Measurements from ENCODE around the gene HS2ST1.

Gene HS2ST1

DNA sequence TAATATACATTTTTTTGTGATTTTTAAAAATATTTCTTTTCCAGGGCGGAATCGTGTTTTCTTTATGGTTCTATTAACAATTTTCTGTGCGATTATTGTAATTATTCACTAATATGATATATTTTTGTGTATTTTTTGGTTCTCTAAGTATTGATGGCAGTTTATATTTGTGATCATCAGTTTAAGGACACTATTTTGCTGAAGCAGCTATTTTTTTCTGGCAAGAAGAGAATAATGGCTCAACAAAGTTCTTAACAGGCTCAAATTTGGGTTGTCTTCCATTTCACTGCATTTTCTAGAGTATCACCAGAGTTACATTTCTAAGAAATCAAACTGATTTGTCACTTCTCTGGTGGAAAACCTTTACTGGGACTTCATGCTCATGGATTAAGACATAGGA lies 178.4 kb downstream of the HS2ST1 start:
- no peaks in the 10 kb centered on the region for H3K27me3 ChIP-seq (ENCODE audit: insufficient read depth, low read length)
- H3F3A ChIP-seq (ENCODE audit: insufficient read depth, low read length), result no peaks in the 10 kb centered on the region
- H3K79me2 ChIP-seq (ENCODE audit: insufficient read depth, low read length), result no peaks in the 10 kb centered on the region
- H3K36me3 ChIP-seq (ENCODE audit: insufficient read depth, low read length), result peaks cover 7% of the 10 kb centered on the region; the same call in 1 of the 2 replicates
- no peak overlapping the region for H3K27ac ChIP-seq (ENCODE audit: low read depth, low read length, poor library complexity, severe bottlenecking)
- H3K9ac ChIP-seq (ENCODE audit: low read length), result no peak overlapping the region
- H3K4me3 ChIP-seq (ENCODE audit: low read depth, low read length, poor library complexity, severe bottlenecking), result no peak overlapping the region
- H3K9me3 ChIP-seq (ENCODE audit: low read length), result no peaks in the 10 kb centered on the region
- H3K9me2 ChIP-seq (ENCODE audit: low read depth, low read length), result no peaks in the 10 kb centered on the region
- H3K4me2 ChIP-seq (ENCODE audit: low read length), result no peak overlapping the region
- H3K4me1 ChIP-seq (ENCODE audit: insufficient read depth, low read length, severe bottlenecking), result peaks cover 23% of the 10 kb centered on the region
- H4K20me1 ChIP-seq (ENCODE audit: insufficient read depth, low read length), result no peaks in the 10 kb centered on the region
- no peak overlapping the region for H2AFZ ChIP-seq (ENCODE audit: low read length)
- TF ChIP-seq, protein P1, sequence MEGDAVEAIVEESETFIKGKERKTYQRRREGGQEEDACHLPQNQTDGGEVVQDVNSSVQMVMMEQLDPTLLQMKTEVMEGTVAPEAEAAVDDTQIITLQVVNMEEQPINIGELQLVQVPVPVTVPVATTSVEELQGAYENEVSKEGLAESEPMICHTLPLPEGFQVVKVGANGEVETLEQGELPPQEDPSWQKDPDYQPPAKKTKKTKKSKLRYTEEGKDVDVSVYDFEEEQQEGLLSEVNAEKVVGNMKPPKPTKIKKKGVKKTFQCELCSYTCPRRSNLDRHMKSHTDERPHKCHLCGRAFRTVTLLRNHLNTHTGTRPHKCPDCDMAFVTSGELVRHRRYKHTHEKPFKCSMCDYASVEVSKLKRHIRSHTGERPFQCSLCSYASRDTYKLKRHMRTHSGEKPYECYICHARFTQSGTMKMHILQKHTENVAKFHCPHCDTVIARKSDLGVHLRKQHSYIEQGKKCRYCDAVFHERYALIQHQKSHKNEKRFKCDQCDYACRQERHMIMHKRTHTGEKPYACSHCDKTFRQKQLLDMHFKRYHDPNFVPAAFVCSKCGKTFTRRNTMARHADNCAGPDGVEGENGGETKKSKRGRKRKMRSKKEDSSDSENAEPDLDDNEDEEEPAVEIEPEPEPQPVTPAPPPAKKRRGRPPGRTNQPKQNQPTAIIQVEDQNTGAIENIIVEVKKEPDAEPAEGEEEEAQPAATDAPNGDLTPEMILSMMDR (IDR thresholded peaks at IDR 0.05; ENCODE audit: low read length), result no peak
- TF ChIP-seq EZH2 (IDR thresholded peaks at IDR 0.05; ENCODE audit: borderline replicate concordance, low read length), result no peak

DNA sequence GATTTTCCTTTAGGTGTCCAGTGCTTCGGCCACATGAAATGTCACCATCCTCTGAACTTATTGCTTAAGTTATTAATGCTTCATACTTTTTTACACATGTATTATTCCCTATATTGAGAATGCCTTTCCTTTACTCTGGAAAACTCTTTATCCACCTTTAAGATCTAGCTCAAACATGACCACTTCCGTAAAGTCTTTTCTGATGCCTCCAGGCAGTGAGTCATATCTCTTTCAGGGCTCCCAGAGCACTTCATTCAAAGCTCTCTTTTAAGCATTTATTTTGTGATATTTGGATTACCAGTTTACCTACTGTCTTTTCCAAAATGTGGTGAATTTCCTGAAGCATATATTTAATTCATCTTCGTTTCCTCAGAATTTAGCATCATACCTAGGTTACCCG lies 178.9 kb downstream of the HS2ST1 start:
- Histone ChIP-seq H3K36me3 (ENCODE audit: insufficient read depth, low read length) (peaks cover 5% of the 10 kb centered on the region; the same call in 1 of the 2 replicates), H3K4me3 (ENCODE audit: low read depth, low read length, poor library complexity, severe bottlenecking) (no peak overlapping the region)
- TF ChIP-seq EZH2 (IDR thresholded peaks at IDR 0.05; ENCODE audit: borderline replicate concordance, low read length), result no peak
- TF ChIP-seq, protein P1 (IDR thresholded peaks at IDR 0.05; ENCODE audit: low read length), result no peak

DNA sequence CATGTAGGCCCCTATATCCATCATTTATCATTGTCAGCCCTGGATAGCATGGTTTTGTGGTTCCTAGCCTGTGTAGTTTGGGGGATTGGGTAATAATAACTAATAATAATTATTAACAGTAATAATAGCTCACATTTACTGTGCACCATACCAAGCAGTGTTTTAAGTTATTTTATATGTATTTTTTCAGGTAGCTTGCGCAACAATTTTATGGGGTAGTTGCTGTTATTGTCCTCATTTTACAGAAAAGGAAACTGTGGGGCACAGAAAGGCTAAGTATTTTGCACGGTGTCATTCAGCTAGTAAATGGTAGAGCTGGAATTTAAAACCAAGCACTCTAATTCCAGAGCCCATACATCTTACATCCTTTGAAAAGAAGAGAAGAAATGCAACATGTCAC lies 179.8 kb downstream of the HS2ST1 start:
- Histone ChIP-seq H3K27me3 (ENCODE audit: insufficient read depth, low read length) (no peaks in the 10 kb centered on the region), H3K9me3 (ENCODE audit: low read length) (no peaks in the 10 kb centered on the region), H3K9me2 (ENCODE audit: low read depth, low read length) (no peaks in the 10 kb centered on the region), H3K4me1 (ENCODE audit: insufficient read depth, low read length, severe bottlenecking) (peaks cover 23% of the 10 kb centered on the region), H3K27ac (ENCODE audit: low read depth, low read length, poor library complexity, severe bottlenecking) (no peak overlapping the region), H3K4me2 (ENCODE audit: low read length) (no peak overlapping the region), H3K9ac (ENCODE audit: low read length) (no peak overlapping the region), H2AFZ (ENCODE audit: low read length) (no peak overlapping the region), H3K4me3 (ENCODE audit: low read depth, low read length, poor library complexity, severe bottlenecking) (no peak overlapping the region), H3K36me3 (ENCODE audit: insufficient read depth, low read length) (peaks cover 10% of the 10 kb centered on the region), H4K20me1 (ENCODE audit: insufficient read depth, low read length) (no peaks in the 10 kb centered on the region), H3F3A (ENCODE audit: insufficient read depth, low read length) (no peaks in the 10 kb centered on the region), H3K79me2 (ENCODE audit: insufficient read depth, low read length) (no peaks in the 10 kb centered on the region)
- no peak for TF ChIP-seq EZH2 (IDR thresholded peaks at IDR 0.05; ENCODE audit: borderline replicate concordance, low read length)
- TF ChIP-seq, protein P1 (IDR thresholded peaks at IDR 0.05; ENCODE audit: low read length), result no peak

More for the DNA sequence above, 178.9 kb downstream of the HS2ST1 start:
- Histone ChIP-seq H3K9ac (ENCODE audit: low read length) (no peak overlapping the region), H3K79me2 (ENCODE audit: insufficient read depth, low read length) (no peaks in the 10 kb centered on the region), H3K9me3 (ENCODE audit: low read length) (no peaks in the 10 kb centered on the region), H2AFZ (ENCODE audit: low read length) (no peak overlapping the region), H3K27ac (ENCODE audit: low read depth, low read length, poor library complexity, severe bottlenecking) (no peak overlapping the region), H4K20me1 (ENCODE audit: insufficient read depth, low read length) (no peaks in the 10 kb centered on the region), H3K27me3 (ENCODE audit: insufficient read depth, low read length) (no peaks in the 10 kb centered on the region), H3K4me2 (ENCODE audit: low read length) (no peak overlapping the region), H3F3A (ENCODE audit: insufficient read depth, low read length) (no peaks in the 10 kb centered on the region), H3K9me2 (ENCODE audit: low read depth, low read length) (no peaks in the 10 kb centered on the region), H3K4me1 (ENCODE audit: insufficient read depth, low read length, severe bottlenecking) (peaks cover 23% of the 10 kb centered on the region)

Measured in OCI-LY1 (cell line).